ENCODE results near the gene TLCD2.
"Not testable (repeated sequence)": the region's sequence is repeated elsewhere in the genome, so short reads cannot be mapped to it uniquely, and the experiment has no call there.

Gene TLCD2

GRCh38 chr17:1709971-1710806 is at the start of gene TLCD2:
Gene TLCD2 (minus strand): TSS chr17:1710377. CDS start chr17:1710242, 135 bp downstream.
- intact Hi-C loops (cut with DNase I): loop anchor here (10.0 kb wide), 2 partner anchors 135 to 325 kb away; partner anchors contain the start of gene DPH1
- peak in 4 of 10 donors; percentile 38 to 90 (median 63) for DNase-seq

DNA sequence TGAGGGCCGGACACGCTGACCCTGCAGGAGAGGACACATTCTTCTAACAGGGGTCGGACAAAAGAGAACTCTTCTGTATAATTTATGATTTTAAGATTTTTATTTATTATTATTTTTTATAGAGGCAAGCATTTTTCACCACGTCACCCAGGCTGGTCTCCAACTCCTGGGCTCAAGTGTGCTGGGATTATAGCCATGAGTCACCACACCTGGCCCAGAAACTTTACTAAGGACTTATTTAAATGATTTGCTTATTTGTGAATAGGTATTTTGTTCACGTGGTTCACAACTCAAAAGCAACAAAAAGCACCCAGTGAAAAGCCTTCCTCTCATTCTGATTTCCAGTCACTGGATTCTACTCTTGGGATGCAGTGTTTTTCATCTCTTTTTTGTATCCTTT is 49.4 kb upstream of the TLCD2 start:
- DNase-seq: no peak
- intact Hi-C loops (cut with DNase I): no loop called here

DNA sequence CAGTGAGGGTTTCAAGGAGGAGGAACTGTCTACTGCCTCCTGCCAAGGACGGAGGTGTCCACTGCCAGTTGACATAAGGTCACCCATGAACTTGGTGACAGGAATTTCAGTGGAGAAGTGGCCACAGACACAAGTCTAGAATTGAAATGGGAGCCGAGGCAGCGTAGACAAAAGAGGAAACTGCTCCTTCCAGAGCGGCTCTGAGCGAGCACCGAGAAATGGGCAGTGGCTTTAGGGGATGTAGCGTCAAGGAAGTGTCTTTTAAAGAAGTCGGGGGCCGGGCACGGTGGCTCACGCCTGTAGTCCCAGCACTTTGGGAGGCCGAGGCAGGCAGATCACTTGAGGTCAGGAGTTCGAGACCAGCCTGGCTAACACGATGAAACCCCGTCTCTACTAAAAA is 48.6 kb upstream of the TLCD2 start:
- no peak for DNase-seq
- intact Hi-C loops (cut with DNase I): no loop called here

- intact Hi-C loops (cut with DNase I): no loop called here
- no peak for DNase-seq
Observed at GRCh38 chr17:1755827-1756262, 45.7 kb upstream of the TLCD2 start.

GRCh38 chr17:1755252-1755826 is 45.2 kb upstream of the TLCD2 start:
- peak in 6 of 10 donors; percentile 36 to 91 (median 72) for DNase-seq
- intact Hi-C loops (cut with DNase I): no loop called here

DNA sequence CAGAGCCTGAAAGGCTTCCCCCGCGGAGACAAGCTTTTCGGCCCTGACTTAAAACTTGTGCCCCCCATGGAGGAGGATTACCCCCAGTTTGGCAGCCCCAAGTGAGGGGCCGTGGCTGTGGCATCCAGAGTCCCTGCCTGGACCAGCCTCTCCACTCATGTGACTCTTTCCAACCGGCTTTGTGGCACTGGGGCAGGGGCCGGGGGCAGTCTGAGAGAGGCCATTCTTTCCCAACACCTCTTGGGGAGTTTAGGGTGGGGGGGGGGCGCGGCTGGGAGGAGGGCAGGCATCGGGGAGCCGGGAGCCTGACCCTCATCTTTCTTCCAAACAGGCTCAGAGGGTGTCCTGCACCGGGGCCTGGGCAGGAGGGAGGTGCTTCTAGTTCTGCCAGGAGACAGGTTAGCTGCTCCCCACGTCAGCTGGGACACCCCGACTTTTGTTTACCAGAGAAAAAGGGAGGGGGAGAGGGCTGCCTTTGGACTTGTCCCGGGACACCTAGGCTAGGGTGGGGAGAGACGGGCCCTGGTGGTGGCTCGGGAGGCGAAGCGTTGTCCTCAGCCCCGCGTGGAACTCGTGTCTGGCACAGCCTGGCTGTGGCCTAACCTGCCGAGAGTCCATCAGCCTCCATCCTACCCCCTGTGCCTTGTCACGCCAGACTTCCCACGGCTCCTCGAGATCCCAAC is 44.4 kb upstream of the TLCD2 start:
- intact Hi-C loops (cut with DNase I): no loop called here
- no peak for DNase-seq

GRCh38 chr17:1753767-1754429 is 43.7 kb upstream of the TLCD2 start:
- intact Hi-C loops (cut with DNase I): no loop called here
- DNase-seq: no peak

GRCh38 chr17:1752425-1753262 is 42.5 kb upstream of the TLCD2 start:
- no peak for DNase-seq
- intact Hi-C loops (cut with DNase I): no loop called here

- DNase-seq: no peak
- intact Hi-C loops (cut with DNase I): no loop called here
Observed at GRCh38 chr17:1750628-1751027, 40.5 kb upstream of the TLCD2 start.

DNA sequence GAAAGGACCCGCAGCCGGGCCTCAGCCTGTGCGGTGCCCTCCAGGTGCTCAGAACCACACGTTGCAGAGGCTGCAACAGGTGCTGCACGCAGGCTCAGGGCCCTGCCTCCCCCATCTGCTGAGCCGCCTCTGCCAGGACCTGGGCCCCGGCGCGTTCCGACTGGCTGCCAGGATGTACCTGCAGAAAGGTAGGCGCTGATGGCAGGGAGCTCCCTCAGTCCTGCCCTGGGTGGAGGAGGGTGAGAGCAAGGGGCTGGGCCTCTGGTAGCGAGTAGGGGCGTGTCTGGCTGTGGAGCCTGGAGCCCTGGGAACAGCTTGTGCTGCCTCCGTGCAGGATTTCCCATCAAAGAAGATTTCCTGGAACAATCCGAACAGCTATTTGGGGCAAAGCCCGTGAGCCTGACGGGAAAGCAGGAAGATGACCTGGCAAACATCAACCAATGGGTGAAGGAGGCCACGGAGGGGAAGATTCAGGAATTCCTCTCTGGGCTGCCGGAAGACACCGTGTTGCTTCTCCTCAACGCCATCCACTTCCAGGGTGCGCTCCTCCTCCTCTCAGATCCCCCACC is 36.9 kb upstream of the TLCD2 start:
- peak in 1 of 10 donors; percentile 54 for DNase-seq
- intact Hi-C loops (cut with DNase I): no loop called here

- no peak for DNase-seq
- intact Hi-C loops (cut with DNase I): no loop called here
Observed at GRCh38 chr17:1745513-1746020, 35.4 kb upstream of the TLCD2 start.

GRCh38 chr17:1744551-1745512 is 34.7 kb upstream of the TLCD2 start:
- intact Hi-C loops (cut with DNase I): no loop called here
- DNase-seq: peak in 1 of 10 donors; percentile 61

GRCh38 chr17:1743088-1743439 is 32.9 kb upstream of the TLCD2 start:
- peak in 1 of 10 donors; percentile 50 for DNase-seq

DNA sequence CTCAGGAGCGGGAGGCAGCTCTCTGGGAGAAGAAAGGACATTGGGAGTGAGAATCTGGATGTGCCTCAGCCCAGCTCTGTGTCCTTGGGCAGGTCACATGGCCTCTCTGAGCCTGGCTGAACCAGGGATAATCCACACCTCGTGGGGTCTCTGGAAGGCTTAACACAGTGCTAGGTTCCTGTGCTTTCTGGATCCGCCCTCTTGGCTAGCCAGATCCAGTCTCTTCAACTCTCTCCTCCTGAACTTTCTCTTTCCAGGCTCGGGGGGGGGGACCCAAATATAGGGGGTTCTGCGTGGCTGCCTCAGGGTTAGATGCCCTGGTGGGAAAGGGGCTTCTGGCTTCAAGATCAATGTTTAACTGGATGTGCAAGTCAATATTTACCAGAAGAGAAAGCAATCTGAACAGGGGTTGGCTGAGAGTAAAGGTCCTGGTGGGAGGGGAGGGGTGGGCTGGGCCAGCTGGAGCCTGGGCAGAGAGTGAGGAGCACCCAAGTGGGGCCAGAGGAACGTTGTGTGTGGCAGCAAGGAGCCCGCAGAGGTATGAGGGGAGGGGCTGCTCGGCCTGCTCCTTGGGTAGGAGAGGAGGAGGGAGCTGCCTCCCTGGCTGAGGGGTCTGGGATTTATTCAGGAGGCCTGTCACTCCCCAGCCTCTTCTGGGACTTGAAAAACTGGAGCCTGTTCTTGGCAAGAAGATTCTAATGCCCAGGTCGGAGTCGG is 32.4 kb upstream of the TLCD2 start, which contains the start of gene SERPINF2:
TSS of gene SERPINF2 (plus strand) at position 501 of the 717 bp plus-strand sequence. CDS start 2,125 bp downstream, outside the sequence.
- DNase-seq: no peak
- intact Hi-C loops (cut with DNase I): no loop called here

More at GRCh38 chr17:1743088-1743439, 32.9 kb upstream of the TLCD2 start:
- intact Hi-C loops (cut with DNase I): no loop called here

GRCh38 chr17:1741899-1742298 is 31.7 kb upstream of the TLCD2 start:
- DNase-seq; intact Hi-C loops (cut with DNase I): not testable (repeated sequence)

- DNase-seq: peak in 1 of 10 donors; percentile 54
- intact Hi-C loops (cut with DNase I): no loop called here
Observed at GRCh38 chr17:1737531-1738291, 27.5 kb upstream of the TLCD2 start.
